Thymus (tissue), 11 donors: ENCODE data around the gene AGPAT4. TPM values are rescaled to one million over a fixed set of nuclear protein-coding genes. Genes with fewer than 3 reads are reported as not detected.
"Not testable (repeated sequence)": the region's sequence is repeated elsewhere in the genome, so short reads cannot be mapped to it uniquely, and the experiment has no call there.

Experiments used
- DNase-seq, 9 donors: peaks; one replicate each; pipeline ENCODE4 v3.0.0-alpha.2; 2013; ENCODE audit warnings: low spot score in 9 of 9, low read depth in 6 of 9, missing footprints in 1 of 9
- H3K27ac ChIP-seq, 2 donors: one replicate each; pipeline ENCODE4 v1.5.1; 2013; ENCODE audit warnings: control low read depth in 1 of 2, low read depth in 1 of 2, low read length in 1 of 2, mild to moderate bottlenecking in 1 of 2, moderate library complexity in 1 of 2
- H3K27me3 ChIP-seq, 2 donors: one replicate each; pipeline ENCODE4 v1.5.1; 2013; ENCODE audit warnings: low read length in 1 of 2; ENCODE audit not compliant: control insufficient read depth in 2 of 2, insufficient read depth in 1 of 2
- H3K36me3 ChIP-seq, 2 donors: one replicate each; pipeline ENCODE4 v1.5.1; 2013; ENCODE audit warnings: low read length in 1 of 2, mild to moderate bottlenecking in 1 of 2, moderate library complexity in 1 of 2; ENCODE audit not compliant: control insufficient read depth in 2 of 2, insufficient read depth in 2 of 2
- H3K4me1 ChIP-seq, 2 donors: one replicate each; pipeline ENCODE4 v1.5.1; 2013; ENCODE audit warnings: low read length in 2 of 2; ENCODE audit not compliant: control insufficient read depth in 2 of 2, insufficient read depth in 2 of 2
- H3K4me3 ChIP-seq, 2 donors: one replicate each; pipeline ENCODE4 v1.5.1; 2013; ENCODE audit warnings: low read length in 2 of 2, control low read depth in 1 of 2, mild to moderate bottlenecking in 1 of 2
- H3K9me3 ChIP-seq, 2 donors: one replicate each; pipeline ENCODE4 v1.5.1; 2013; ENCODE audit warnings: low read length in 1 of 2, mild to moderate bottlenecking in 1 of 2; ENCODE audit not compliant: control insufficient read depth in 2 of 2, insufficient read depth in 1 of 2
- WGBS: extraction: QIAGEN DNeasy Blood & Tissue Kit; methylation state at CpG from one replicate; pipeline ENCODE4 v1.1.7; 2013; 5-methylcytosine and 5-hydroxymethylcytosine counted together
- polyA plus RNA-seq: library from polyadenylated mRNA; stranded (reverse); fragments of 200-250 nt; gene quantifications from one replicate; pipeline ENCODE4 v1.2.3, GENCODE V29; 2013
- total RNA-seq: library from RNA; stranded (reverse); fragments of 120-200 nt; gene quantifications from one replicate; pipeline ENCODE4 v1.2.4, GENCODE V29; 2013
- donor health status: healthy.

AGPAT4 gene
- total and polyA plus RNA-seq, 2 donors: 2.7 to 2.9 TPM

DNA sequence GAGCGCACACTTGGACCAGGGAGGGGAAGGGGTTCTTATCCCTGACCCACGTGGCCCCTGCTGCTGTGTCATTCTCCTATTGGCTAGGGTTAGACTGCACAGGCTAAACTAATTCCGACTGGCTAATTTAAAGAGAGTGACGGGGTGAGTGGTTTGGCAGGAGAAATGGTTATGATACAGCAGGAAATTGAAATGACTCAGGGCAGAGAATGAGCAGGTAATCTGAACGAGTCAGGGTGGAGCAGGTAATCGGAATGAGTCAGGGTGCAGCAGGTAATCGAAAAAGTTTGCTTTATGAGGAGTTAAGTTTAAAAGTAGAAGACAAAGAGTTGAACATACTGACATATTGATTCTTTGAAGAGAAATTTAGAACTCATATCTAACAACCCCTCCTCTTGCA is 35.9 kb upstream of the AGPAT4 start:
- not testable (repeated sequence) for DNase-seq, H3K27ac ChIP-seq
- 94% methylated on average over 7 of the region's 7 CpGs for WGBS

GRCh38 chr6:161308075-161308655 is 34.3 kb upstream of the AGPAT4 start:
- DNase-seq: no peak
- H3K4me3 ChIP-seq: no peak overlapping the region
- no peak overlapping the region for H3K27ac ChIP-seq
- H3K27me3 ChIP-seq: no peaks in the 10 kb centered on the region
- H3K36me3 ChIP-seq: no peaks in the 10 kb centered on the region
- H3K9me3 ChIP-seq: no peaks in the 10 kb centered on the region
- no peaks in the 10 kb centered on the region for H3K4me1 ChIP-seq
- 93% methylated on average over 10 of the region's 10 CpGs for WGBS

More for the DNA sequence above, 35.9 kb upstream of the AGPAT4 start:
- H3K9me3 ChIP-seq, H3K4me1 ChIP-seq, H3K4me3 ChIP-seq, H3K36me3 ChIP-seq, H3K27me3 ChIP-seq: not testable (repeated sequence)

GRCh38 chr6:161305860-161306259 is 32.0 kb upstream of the AGPAT4 start:
- Histone ChIP-seq H3K4me1 (no peaks in the 10 kb centered on the region), H3K36me3 (no peaks in the 10 kb centered on the region), H3K27ac (no peak overlapping the region), H3K9me3 (no peaks in the 10 kb centered on the region), H3K27me3 (no peaks in the 10 kb centered on the region), H3K4me3 (no peak overlapping the region)
- no peak for DNase-seq
- 91% methylated on average over 4 of the region's 4 CpGs for WGBS

- no peaks in the 10 kb centered on the region for H3K9me3 ChIP-seq
- H3K36me3 ChIP-seq: no peaks in the 10 kb centered on the region
- 96% methylated on average over 16 of the region's 16 CpGs for WGBS
- H3K27me3 ChIP-seq: no peaks in the 10 kb centered on the region
- no peak for DNase-seq
- no peaks in the 10 kb centered on the region for H3K4me1 ChIP-seq
- no peak overlapping the region for H3K4me3 ChIP-seq
- no peak overlapping the region for H3K27ac ChIP-seq
Observed at GRCh38 chr6:161303628-161304340, 29.9 kb upstream of the AGPAT4 start.

DNA sequence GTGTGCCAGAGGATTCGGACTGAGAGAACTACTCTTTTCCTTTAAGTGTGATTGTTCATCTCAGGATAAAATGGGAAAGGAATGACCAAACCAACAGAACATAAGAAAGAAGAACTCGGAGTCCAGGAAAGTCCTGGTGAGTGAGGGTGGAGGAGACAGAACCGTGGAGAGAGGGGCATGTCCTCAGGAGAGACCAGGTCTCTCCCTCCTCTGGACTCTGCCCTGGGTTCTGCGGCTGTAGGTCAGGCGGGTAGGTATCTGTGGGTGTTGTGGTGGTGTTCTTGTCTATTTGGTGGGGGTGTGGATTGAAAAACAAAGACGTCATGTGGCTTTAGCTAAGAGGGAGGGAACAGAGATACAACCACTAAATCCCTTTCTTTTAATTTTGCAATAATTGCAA is 29.1 kb upstream of the AGPAT4 start:
- Histone ChIP-seq H3K36me3 (no peaks in the 10 kb centered on the region), H3K9me3 (no peaks in the 10 kb centered on the region), H3K4me1 (no peaks in the 10 kb centered on the region), H3K27me3 (no peaks in the 10 kb centered on the region), H3K4me3 (no peak overlapping the region), H3K27ac (no peak overlapping the region)
- WGBS: 97% methylated on average over 6 of the region's 6 CpGs
- DNase-seq: no peak

GRCh38 chr6:161301338-161301737 is 27.5 kb upstream of the AGPAT4 start:
- no peak overlapping the region for H3K27ac ChIP-seq
- H3K9me3 ChIP-seq: no peaks in the 10 kb centered on the region
- no peak overlapping the region for H3K4me3 ChIP-seq
- H3K27me3 ChIP-seq: no peaks in the 10 kb centered on the region
- no peak for DNase-seq
- 89% methylated on average over 2 of the region's 2 CpGs for WGBS
- H3K36me3 ChIP-seq: no peaks in the 10 kb centered on the region
- no peaks in the 10 kb centered on the region for H3K4me1 ChIP-seq

- Histone ChIP-seq H3K4me1 (no peaks in the 10 kb centered on the region), H3K27me3 (no peaks in the 10 kb centered on the region), H3K36me3 (no peaks in the 10 kb centered on the region), H3K27ac (no peak overlapping the region), H3K9me3 (no peaks in the 10 kb centered on the region), H3K4me3 (no peak overlapping the region)
- no peak for DNase-seq
Observed at GRCh38 chr6:161300823-161301222, 27.0 kb upstream of the AGPAT4 start.

DNA sequence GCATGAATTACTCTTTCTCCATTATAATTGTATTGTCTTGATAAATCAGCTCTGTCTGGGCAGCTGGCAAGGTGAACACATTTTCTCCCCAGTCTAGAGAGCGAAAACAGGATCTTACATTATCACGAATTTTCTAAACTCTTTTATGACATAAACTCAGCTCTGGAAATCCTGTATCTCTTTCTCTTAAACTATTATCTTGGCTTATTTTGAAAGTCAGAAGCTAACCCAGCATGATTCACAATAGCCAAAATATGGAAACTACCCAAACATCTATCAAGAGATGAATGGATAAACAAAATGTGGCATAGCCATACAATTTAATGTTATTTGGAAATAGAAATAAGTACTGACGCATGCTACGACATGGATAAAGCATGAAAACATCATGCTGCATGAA is 25.9 kb upstream of the AGPAT4 start:
- 95% methylated on average over 4 of the region's 4 CpGs for WGBS
- no peaks in the 10 kb centered on the region for H3K36me3 ChIP-seq
- no peaks in the 10 kb centered on the region for H3K9me3 ChIP-seq
- H3K4me3 ChIP-seq: no peak overlapping the region
- no peaks in the 10 kb centered on the region for H3K27me3 ChIP-seq
- H3K27ac ChIP-seq: no peak overlapping the region
- no peaks in the 10 kb centered on the region for H3K4me1 ChIP-seq
- no peak for DNase-seq

DNA sequence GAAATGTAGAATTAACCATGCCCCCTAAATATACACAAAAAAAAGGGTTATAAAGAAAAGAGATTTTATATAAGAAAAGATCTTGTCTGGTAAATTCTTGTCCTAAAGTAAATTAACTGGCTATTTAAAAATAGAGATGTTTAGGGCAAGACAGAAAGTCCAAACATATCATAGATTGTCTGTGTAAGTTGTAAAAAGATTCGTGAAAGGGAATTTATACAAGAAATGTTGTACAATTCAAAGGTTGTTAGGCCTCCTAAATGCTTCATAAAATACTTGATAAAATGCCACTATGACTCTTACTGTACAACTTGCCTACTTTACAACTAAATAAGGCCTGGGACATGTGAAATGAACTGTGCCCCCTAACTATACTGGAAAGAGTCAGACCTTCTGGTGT is 21.9 kb upstream of the AGPAT4 start:
- Histone ChIP-seq H3K4me1 (no peaks in the 10 kb centered on the region), H3K27ac (no peak overlapping the region), H3K9me3 (no peaks in the 10 kb centered on the region), H3K36me3 (no peaks in the 10 kb centered on the region), H3K4me3 (no peak overlapping the region), H3K27me3 (no peaks in the 10 kb centered on the region)
- no peak for DNase-seq
- WGBS: 95% methylated on average over 1 of the region's 1 CpG
